K562 (cell line): Measurements from ENCODE around the gene DDAH2. TPM values are rescaled to one million over a fixed set of nuclear protein-coding genes. Genes with fewer than 3 reads are reported as not detected.

Experiments
- BMI1 ChIP-seq: fragments of 150-350 bp; IDR thresholded peaks from 2 replicates; pipeline ENCODE4 v1.6.1; 2014; ENCODE audit warnings: low read length
- CAMTA2 ChIP-seq: fragments of 250-450 bp; sonication (Bioruptor Pico); conservative IDR thresholded peaks from 2 replicates; pipeline ENCODE4 v1.5.1; 2022
- CBFB ChIP-seq: sonication (generic); formaldehyde crosslinking; IDR thresholded peaks from 2 replicates; pipeline ENCODE4 v1.4.0; 2020; ENCODE audit warnings: mild to moderate bottlenecking, missing genetic modification reagents
- CHD1 ChIP-seq: fragments of 200-600 bp; sonication (generic); IDR thresholded peaks from one replicate; pipeline ENCODE4 v1.6.1; 2012; ENCODE audit warnings: mild to moderate bottlenecking, moderate library complexity, low read length, inconsistent platforms
- ELF1 ChIP-seq: fragments of 200-800 bp; sonication (Bioruptor generic); IDR thresholded peaks from 2 replicates; pipeline ENCODE4 v1.6.1; 2016; ENCODE audit warnings: missing genetic modification characterization, missing compliant biosample characterization
- ERF ChIP-seq: fragments of 450-650 bp; formaldehyde crosslinking; IDR thresholded peaks from 2 replicates; pipeline ENCODE4 v1.4.0; 2020; ENCODE audit warnings: mild to moderate bottlenecking, mixed read lengths
- NONO ChIP-seq, 2 experiments: fragments of 200-400 bp in 1 of 2; fragments of 450-650 bp in 1 of 2; formaldehyde crosslinking in 1 of 2; IDR thresholded peaks; 2 replicates each; pipeline ENCODE4 v1.6.1; 2017; ENCODE audit warnings: low read depth in 2 of 2, mild to moderate bottlenecking in 2 of 2, moderate library complexity in 2 of 2, low read length in 1 of 2
- RNF2 ChIP-seq: sonication (generic); IDR thresholded peaks from 2 replicates; pipeline ENCODE4 v1.6.1; 2016
- SAFB2 ChIP-seq: fragments of 200-400 bp; formaldehyde crosslinking; IDR thresholded peaks from 2 replicates; pipeline ENCODE4 v1.6.1; 2018; ENCODE audit warnings: borderline replicate concordance, low read length, low read depth, moderate library complexity; ENCODE audit not compliant: severe bottlenecking
- TCFL5 ChIP-seq: fragments of 250-450 bp; sonication (Bioruptor Pico); conservative IDR thresholded peaks from 2 replicates; pipeline ENCODE4 v1.6.1; 2021; ENCODE audit warnings: mild to moderate bottlenecking, moderate library complexity, matching md5 sums
- ZBTB11 ChIP-seq, 3 experiments: fragments of 200-800 bp in 1 of 3; fragments of 250-450 bp in 1 of 3; fragments of 450-650 bp in 1 of 3; sonication (Bioruptor Pico) in 1 of 3; sonication (Bioruptor generic) in 1 of 3; formaldehyde crosslinking in 1 of 3; IDR thresholded peaks; 2 replicates each; pipeline versions ENCODE4 v1.6.1 to v1.8.0; 2016 to 2022; ENCODE audit warnings: mild to moderate bottlenecking in 2 of 3, missing genetic modification characterization in 2 of 3, missing compliant biosample characterization in 1 of 3, moderate library complexity in 1 of 3
- ZKSCAN8 ChIP-seq: fragments of 200-800 bp; sonication (Bioruptor generic); IDR thresholded peaks from 2 replicates; pipeline ENCODE4 v1.6.1; 2016; ENCODE audit warnings: missing genetic modification characterization, missing compliant biosample characterization
- ZNF133 ChIP-seq: fragments of 250-450 bp; sonication (Bioruptor Pico); IDR thresholded peaks from 2 replicates; pipeline ENCODE4 v1.4.0; 2020; ENCODE audit warnings: mild to moderate bottlenecking
- ZNF274 ChIP-seq: IDR thresholded peaks from 2 replicates; pipeline ENCODE4 v1.6.1; 2011; ENCODE audit warnings: low read depth, mild to moderate bottlenecking, low read length, moderate library complexity, borderline replicate concordance
- ZNF444 ChIP-seq: fragments of 250-450 bp; sonication (Bioruptor Pico); IDR thresholded peaks from 2 replicates; pipeline ENCODE4 v1.4.0; 2020; ENCODE audit warnings: mild to moderate bottlenecking, moderate library complexity
- polyA plus RNA-seq, 8 experiments: library from polyadenylated mRNA; depleted of rRNA in 4 of 8; stranded (reverse) in 5 of 8; unstranded in 3 of 8; fragments of >200 nt; fragmentation: Nextera tagmentation in 2 of 8; fragmentation: Illumina TruSeq in 1 of 8; extraction: Ambion mirVana in 2 of 8; extraction: Trizol in 1 of 8; gene quantifications; 2 replicates each; pipeline versions ENCODE4 v1.2.1 to v1.2.3, GENCODE V29; 2011 to 2014; ENCODE audit warnings: inconsistent platforms in 1 of 8, missing spikeins in 1 of 8
- total RNA-seq, 7 experiments: library from RNA; depleted of rRNA in 6 of 7; stranded (reverse); fragments of >200 nt in 6 of 7; fragmentation: Illumina TruSeq in 2 of 7; extraction: Trizol in 2 of 7; gene quantifications; 2 replicates each; pipeline versions ENCODE4 v1.2.1 to v1.2.3, GENCODE V29; 2011 to 2021; ENCODE audit warnings: low replicate concordance in 1 of 7
- TF ChIP-seq, protein P1 (sequence below), 2 experiments: fragments of 250-450 bp in 1 of 2; fragments of 450-650 bp in 1 of 2; sonication (Bioruptor Pico) in 1 of 2; IDR thresholded peaks; 2 replicates each; pipeline versions ENCODE4 v1.6.1 to v1.8.0; 2016 to 2021; ENCODE audit warnings: mild to moderate bottlenecking in 2 of 2, moderate library complexity in 2 of 2, missing compliant biosample characterization in 1 of 2, missing genetic modification characterization in 1 of 2
- TF ChIP-seq, protein P2 (sequence below): fragments of 450-650 bp; formaldehyde crosslinking; IDR thresholded peaks from 2 replicates; pipeline ENCODE4 v1.4.0; 2020; ENCODE audit warnings: mild to moderate bottlenecking, mixed read lengths
- TF ChIP-seq, protein P3 (sequence below): fragments of 200-400 bp; formaldehyde crosslinking; IDR thresholded peaks from 2 replicates; pipeline ENCODE4 v1.6.1; 2017; ENCODE audit warnings: mild to moderate bottlenecking, low read depth, low read length, moderate library complexity

The DDAH2 gene
- total and polyA plus RNA-seq, 9 of the 15 experiments (the other 6 are each of a cell fraction or from before 2014, with no cell fraction given) = 1.8 to 45.4 (median 21.4) TPM

GRCh38 chr6:31737991-31738979 lies 9.2 kb upstream of the DDAH2 start (continued):
- TF ChIP-seq ZBTB11 (CRISPR knock-in tag; IDR thresholded peaks at IDR 0.05) (0 out of 6 replicates have a peak, but pooled peaks of 1 of the 3 experiments have one; percentile 8), ZNF133 (peak; percentile 88), ELF1 (tag) (no peak), CHD1 (no peak), ZNF274 (no peak), ZKSCAN8 (CRISPR knock-in tag) (no peak), BMI1 (no peak), CAMTA2 (CRISPR knock-in tag) (no peak), SAFB2 (no peak), TCFL5 (CRISPR knock-in tag) (0 out of 2 replicates have a peak, but pooled peaks have one; percentile 41), RNF2 (no peak), CBFB (CRISPR knock-in tag) (no peak), ERF (CRISPR knock-in tag) (peak; percentile 39; the same call in 1 of the 2 replicates), NONO (IDR thresholded peaks at IDR 0.05; ENCODE audit: low read depth in 2 of 2, low read length in 1 of 2) (no peak), ZNF444 (CRISPR knock-in tag) (no peak)
- TF ChIP-seq, protein P1, sequence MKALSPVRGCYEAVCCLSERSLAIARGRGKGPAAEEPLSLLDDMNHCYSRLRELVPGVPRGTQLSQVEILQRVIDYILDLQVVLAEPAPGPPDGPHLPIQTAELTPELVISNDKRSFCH (CRISPR knock-in tag; IDR thresholded peaks at IDR 0.05) = no peak
- TF ChIP-seq, protein P1 (tag; IDR thresholded peaks at IDR 0.05) = peak; percentile 87
- TF ChIP-seq, protein P2, sequence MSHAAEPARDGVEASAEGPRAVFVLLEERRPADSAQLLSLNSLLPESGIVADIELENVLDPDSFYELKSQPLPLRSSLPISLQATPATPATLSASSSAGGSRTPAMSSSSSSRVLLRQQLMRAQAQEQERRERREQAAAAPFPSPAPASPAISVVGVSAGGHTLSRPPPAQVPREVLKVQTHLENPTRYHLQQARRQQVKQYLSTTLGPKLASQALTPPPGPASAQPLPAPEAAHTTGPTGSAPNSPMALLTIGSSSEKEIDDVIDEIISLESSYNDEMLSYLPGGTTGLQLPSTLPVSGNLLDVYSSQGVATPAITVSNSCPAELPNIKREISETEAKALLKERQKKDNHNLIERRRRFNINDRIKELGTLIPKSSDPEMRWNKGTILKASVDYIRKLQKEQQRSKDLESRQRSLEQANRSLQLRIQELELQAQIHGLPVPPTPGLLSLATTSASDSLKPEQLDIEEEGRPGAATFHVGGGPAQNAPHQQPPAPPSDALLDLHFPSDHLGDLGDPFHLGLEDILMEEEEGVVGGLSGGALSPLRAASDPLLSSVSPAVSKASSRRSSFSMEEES (CRISPR knock-in tag) = 0 out of 2 replicates have a peak, but pooled peaks have one; percentile 2
- TF ChIP-seq, protein P3, sequence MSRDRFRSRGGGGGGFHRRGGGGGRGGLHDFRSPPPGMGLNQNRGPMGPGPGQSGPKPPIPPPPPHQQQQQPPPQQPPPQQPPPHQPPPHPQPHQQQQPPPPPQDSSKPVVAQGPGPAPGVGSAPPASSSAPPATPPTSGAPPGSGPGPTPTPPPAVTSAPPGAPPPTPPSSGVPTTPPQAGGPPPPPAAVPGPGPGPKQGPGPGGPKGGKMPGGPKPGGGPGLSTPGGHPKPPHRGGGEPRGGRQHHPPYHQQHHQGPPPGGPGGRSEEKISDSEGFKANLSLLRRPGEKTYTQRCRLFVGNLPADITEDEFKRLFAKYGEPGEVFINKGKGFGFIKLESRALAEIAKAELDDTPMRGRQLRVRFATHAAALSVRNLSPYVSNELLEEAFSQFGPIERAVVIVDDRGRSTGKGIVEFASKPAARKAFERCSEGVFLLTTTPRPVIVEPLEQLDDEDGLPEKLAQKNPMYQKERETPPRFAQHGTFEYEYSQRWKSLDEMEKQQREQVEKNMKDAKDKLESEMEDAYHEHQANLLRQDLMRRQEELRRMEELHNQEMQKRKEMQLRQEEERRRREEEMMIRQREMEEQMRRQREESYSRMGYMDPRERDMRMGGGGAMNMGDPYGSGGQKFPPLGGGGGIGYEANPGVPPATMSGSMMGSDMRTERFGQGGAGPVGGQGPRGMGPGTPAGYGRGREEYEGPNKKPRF = no peak
